Hematopoietic multipotent progenitor cell treated with erythropoietin and hydrocortisone succinate and interleukin-3 and kit ligand, for 15 days (in vitro differentiated cells): ENCODE data around the gene WDR73.
"Not testable (repeated sequence)": the region's sequence is repeated elsewhere in the genome, so short reads cannot be mapped to it uniquely, and the experiment has no call there.

Source experiments
- DNase-seq: peaks from one replicate; pipeline ENCODE4 v3.0.0-alpha.2; 2015; ENCODE audit warnings: low spot score

The WDR73 gene

DNA sequence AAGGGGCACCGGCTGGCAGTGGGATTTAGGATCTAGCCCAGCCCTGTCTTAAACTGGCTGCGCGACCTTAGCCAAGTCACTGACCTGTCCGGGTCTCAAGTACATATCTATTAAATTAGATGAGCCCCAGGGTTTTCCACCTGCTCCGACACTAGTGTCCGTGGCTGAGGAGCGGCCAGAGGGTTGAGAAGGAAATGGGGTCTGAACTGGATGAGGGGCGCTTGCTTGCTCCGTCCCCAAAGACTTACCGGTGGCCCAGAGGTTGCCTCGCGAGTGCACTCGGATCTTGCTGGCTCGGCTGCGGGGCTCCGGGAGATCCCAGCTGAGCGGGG is 3.6 kb upstream of the WDR73 start:
- DNase-seq: no peak

DNA sequence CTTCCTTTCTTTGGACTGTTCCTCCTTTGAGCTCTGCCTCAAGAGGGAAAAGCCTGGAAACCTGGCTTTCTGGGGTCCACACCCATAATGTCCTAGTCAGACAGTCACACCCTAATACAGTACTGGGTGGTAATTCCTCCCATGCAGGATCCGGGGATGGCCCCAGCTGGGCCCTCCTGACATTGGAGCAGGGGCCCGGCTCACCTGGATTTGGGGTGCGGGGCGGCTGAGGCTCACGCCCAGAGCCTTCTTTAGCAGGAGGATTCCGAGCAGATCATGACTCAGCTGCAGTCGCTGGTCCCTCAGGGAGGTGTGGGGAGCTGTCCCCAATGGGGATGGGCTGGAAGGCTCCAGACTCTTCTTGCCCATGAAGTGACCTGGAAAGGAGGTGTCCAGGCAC is 2.9 kb upstream of the WDR73 start:
- DNase-seq: no peak

DNA sequence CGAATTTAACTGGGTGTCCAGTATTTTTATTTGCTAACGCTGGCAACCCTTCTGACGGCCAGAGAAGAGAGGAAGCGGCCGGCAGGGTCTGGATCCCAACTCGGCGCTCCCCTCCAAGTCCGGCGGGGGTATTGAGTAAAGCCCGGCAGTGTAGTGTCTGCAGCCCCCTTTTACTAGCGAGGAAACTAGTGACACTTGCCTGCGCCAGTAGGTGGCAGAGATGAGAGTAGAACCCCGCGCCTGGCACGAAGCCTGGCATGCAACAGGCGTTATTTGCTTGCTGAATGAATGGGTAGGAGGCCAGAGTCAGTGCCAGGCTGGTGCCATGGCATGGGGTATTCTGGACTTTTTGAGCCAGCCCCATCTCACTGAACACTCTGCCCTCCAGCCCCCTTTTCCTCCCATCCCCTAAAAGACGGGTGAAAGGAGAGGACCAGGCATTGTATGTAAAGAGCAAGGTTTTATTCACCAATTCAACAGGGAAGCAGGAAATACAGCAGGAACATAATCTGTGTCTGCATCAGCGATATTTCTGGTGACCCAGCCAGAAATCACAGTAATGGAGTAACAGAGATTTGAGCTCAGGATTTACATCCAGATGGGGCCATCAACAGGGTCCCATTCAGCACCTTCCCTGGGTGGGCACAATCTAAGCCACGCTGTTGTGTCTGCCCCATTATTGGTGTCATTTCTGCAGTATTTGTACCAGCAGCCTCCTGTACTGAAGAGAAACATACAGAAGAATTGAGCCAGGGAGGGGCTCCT is 788 bp upstream of the WDR73 start:
- peak; percentile 86 for DNase-seq

DNA sequence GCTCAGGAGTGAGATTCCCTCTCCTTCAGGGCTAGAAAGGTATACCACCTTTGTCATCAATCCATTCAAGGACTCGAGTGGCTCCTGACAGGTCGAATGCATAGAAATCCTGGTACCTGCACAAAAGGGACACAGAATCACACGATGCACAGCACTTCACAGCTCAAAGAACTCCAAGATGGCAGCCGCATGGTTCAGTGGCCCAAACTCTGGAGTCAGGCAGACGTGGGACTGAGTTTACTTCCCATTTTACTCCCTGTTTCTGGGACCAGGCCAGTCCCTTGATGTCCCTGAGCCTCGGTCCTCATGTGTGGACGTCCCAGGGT is 536 bp downstream of the WDR73 start:
- DNase-seq: no peak

DNA sequence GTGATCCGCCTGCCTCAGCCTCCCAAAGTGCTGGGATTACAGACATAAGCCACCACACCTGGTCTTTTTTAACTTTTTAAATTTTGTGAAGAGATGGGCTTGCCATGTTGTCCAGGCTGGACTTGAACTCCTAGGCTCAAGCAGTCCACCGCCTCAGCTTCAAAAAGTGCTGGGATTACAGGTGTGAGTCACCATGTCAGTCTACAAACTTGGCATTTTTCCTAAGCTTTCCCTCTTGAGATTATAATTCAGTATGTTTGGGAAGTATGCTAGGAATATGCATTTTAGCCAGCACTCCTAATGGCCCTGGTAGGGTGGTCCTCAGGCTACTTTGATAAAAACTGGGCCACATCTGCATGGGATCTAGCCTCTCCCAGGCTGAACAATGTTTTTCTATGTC is 4.4 kb downstream of the WDR73 start:
- DNase-seq: no peak

DNA sequence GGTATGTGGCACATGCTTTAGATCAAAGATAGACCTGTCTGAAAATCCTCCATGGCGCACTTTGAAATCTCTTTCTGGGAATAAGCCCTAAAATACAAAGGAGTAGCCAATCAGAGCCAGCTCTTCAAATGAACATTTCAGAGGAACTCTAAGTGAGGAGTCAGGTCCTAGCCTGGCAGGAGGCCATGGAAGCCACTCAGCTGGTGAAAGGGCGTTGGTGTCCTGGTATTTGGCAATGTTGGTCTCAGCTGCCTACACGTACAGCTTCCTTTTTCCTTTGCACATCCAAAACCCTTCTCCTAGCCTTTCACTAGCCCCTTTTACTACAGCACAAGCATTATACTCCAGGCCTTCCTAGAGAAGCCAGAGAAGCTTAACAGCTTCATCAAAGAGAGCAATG is 5.5 kb downstream of the WDR73 start:
- DNase-seq: no peak

DNA sequence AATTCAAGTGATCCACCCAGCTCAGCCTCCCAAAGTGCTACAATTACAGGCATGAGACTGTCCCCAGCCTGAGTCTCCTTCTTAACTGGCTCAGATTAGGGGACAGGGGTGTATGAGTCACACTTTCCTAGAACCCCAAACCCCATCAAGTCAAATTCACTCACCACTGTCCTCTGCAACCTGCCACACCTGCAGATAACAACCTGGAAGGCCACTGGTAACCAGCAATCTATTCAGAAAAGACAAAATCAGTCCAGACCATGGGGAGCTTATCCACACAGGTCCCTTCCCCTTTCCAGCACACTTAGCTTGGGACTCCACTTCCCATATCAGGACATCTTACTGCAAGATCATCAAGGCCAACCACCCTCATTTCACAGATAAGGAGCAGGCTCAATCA is 6.4 kb downstream of the WDR73 start:
- DNase-seq: peak; percentile 18

DNA sequence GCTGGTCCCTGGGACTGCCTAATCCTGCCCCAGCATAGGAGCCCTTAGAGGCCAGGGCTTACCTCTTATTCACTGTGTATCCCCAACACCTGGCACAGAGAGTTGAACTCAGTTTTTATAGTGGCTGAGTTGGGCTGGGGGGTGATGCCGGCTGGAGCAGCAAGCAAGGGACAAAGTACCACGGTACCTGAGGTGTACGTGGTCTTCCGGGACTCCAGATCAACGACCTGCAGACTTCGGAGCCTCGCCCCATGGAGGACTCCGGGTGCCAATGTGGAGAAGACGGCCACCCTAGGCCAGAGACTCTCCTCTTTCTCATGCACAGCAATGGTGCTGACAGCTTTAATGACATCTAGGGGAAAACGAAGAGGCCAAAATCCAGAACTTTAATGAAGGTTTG is 8.1 kb downstream of the WDR73 start:
- DNase-seq: no peak

DNA sequence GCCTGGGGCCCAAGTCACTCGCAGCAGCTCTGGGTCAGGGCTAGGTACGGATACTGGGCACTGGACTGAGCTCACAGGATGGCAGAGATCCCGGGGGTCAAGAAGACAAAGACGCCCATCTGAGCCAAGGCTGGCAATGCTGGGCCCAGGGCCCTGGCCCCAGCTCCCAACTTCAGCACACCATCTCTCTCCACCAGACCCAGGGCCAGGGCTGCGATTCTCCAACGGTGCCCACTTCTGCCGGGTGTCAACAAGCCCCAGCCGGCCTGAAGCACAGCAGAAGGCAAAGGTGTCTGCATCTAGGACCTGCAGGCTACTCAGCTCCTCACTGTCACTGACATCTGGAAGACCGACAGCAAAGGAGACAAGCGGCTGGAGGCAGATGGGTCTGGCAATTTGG is 8.6 kb downstream of the WDR73 start:
- no peak for DNase-seq

DNA sequence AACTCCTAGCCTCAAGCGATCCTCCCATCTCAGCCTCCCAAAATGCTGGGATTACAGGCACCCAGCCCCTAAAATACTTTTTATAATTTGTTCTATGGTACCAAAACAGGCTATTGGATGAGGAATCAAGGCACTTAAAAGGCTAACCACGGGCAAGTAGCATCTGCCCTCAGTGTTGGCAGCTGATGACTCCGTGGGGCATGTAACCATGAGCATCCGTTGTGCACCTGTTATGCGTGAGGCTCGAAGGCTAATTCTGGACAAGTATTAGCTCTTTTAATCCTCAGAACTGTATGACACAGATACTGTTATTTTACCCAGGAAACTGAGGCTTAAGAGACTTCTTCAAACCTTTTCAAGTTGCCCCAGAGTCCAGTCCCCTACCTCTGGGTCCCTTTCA is 10.2 kb downstream of the WDR73 start:
- DNase-seq: no peak

DNA sequence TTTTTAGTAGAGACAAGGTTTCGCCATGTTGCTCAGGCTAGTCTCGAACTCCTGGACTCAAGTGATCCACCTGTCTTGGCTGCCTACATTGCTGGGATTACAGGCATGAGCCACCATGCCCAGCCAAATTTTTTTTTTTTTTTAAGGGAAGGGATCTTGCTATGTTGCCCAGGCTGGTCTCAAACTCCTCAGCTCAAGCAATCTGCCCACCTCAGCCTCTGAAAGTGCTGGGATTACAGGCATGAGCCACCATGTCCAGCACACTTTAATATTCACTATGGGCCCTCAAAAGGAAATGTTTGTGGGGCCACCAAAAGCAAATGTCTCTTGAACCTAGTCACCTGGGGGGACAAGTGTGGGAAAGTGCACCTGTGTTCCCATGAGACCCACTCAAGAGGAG is 11.4 kb downstream of the WDR73 start:
- not testable (repeated sequence) for DNase-seq

DNA sequence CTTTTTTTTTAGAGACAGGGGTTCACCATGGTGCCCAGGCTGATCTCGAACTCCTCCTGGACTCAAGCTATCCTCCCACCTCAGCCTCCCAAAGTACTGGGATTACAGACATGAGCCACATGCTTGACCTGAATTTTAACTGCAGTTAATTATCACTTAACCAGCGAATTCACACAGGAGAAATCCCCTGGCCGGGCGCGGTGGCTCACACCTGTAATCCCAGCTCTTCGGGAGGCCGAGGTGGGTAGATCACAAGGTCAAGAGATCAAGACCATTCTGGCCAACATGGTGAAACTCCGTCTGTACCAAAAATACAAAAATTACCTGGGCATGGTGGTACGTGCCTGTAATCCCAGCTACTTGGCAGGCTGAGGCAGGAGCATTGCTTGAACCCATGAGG is 12.2 kb downstream of the WDR73 start:
- DNase-seq: not testable (repeated sequence)

DNA sequence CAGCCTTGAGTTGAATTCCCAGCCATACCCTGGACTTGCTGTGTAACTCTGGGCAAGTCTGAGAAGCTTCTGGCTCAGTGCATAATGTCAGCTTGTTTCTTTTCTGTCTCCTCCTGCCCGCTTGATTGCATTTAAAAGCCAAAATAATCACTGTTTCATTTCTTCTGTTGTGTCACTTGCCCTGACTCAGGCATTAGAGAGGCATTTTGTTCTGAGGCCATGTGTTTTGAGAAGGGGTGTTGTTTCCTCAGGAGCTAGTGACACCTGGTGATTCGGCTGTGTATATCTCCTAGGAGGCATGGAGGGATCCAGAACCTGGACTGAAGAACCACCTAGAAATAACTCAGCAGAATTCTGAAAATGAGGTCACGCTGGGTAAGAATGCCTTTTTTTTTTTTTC is 16.0 kb downstream of the WDR73 start:
- peak; percentile 43 for DNase-seq

DNA sequence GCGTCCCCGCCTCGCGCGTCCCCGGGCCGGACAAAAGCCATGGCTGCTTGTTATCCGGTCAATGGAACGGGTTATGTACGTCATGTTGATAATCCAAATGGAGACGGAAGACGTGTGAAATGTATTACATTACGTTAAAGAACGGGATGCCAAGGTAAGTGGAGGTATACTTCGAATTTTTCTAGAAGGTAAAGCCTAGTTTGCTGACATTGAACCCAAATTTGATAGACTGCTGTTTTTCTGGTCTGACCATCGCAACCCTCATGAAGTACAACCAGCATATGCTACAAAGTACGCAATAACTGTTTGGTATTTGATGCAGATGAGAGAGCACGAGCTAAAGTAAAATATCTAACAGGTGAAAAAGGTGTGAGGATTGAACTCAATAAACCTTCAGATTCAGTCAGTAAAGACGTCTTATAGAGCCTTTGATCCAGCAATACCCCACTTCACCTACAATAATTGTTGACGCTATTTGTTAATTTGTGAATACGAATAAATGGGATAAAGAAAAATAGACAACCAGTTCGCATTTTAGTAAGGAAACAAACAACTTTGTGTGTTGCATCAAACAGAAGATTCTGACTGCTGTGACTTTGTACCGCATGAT is 19.8 kb downstream of the WDR73 start:
- no peak for DNase-seq

DNA sequence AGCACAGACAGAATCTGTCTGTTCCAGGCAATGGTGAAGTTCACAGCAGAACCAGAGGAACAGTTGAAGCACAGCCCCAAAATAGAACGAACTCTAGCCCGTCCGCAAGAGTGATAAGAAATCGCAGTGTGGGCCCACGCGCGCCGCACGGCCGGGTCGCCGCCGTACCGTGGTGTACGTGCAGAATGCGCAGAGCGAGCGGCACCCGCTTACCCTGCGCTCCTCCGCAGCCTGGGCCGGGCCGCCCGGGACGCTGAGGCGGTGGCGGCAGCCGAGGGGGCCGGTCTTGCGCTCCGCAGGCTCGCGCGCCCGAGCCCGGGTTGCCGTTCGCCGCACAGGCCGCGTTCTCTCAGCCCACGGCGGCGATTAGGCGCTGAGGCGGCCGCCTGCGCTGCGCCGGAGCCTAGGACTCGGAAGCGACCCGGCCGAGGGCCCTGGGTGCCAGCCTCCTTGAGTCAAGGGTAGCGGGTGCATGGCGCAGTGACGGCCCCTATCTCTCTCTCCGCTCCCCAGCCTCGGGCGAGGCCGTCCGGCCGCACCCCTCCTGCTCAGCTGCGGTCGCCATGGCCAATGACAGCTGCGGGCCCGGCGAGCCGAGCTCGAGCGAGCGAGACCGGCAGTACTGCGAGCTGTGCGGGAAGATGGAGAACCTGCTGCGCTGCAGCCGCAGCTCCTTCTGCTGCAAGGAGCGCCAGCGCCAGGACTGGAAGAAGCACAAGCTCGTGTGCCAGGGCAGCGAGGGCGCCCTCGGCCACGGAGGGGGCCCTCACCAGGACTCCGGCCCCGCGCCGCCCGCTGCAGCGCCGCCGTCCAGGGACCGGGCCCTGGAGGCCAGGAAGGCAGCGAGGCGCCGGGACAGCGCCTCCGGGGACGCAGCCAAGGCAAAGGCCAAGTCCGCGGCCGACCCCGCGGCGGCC is 20.5 kb downstream of the WDR73 start:
- DNase-seq: peak; percentile 81

DNA sequence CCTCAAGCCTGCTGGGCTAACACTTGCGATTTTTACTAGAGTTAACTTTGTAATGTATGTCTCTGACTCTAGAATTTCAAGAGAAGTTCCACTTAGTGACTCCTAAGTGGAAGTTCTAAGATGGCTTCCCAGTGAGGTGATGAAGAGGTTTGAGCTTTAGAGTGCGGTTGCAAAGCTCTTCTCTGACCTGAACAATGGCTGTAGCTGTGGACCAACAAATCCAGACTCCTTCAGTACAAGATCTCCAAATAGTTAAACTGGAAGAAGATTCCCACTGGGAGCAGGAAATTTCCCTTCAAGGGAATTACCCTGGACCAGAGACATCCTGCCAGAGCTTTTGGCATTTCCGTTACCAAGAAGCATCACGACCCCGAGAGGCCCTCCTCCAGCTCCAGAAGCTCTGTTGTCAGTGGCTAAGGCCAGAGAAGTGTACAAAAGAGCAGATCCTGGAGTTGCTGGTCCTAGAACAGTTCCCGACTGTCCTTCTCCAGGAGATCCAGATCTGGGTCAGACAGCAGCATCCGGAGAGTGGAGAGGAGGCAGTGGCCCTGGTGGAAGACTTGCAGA is 22.3 kb downstream of the WDR73 start:
- no peak for DNase-seq

DNA sequence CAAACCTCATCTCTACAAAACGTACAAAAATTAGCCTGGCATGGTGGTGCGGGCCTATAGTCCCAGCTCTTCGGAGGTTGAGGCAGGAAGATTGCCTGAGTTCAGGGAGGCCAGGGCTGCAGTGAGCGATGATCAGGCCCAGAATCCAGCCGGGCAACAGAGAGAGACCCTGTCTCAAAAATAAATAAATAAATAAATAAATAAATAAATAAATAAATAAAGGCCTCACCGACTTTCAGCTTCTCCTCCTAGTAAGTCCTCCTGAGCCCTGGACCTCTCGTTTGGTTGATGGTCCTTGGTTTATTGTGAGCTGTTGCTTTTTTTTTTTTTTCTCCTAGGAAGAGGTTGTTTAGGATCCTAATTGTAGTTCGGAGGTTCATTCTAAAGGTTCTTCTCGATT is 25.1 kb downstream of the WDR73 start:
- no peak for DNase-seq

DNA sequence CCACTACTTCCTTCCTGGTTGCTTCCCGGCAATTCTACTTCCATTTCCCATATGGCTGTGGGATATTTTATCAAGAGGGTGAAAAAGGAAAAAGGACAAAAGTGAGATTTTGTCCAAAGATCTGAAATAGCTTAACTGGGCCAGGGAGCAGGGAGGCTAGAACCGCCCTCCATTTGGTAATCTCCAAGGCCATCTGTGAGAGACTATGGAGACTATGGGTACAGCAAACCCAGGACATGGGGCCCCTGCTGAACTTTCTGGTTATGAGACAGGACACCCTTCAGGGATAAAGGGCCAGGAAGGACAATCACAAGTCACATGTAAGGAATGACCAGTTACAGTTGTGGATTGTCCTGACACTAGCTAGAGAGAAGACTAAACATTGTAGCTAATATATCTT is 29.0 kb downstream of the WDR73 start:
- DNase-seq: peak; percentile 37

DNA sequence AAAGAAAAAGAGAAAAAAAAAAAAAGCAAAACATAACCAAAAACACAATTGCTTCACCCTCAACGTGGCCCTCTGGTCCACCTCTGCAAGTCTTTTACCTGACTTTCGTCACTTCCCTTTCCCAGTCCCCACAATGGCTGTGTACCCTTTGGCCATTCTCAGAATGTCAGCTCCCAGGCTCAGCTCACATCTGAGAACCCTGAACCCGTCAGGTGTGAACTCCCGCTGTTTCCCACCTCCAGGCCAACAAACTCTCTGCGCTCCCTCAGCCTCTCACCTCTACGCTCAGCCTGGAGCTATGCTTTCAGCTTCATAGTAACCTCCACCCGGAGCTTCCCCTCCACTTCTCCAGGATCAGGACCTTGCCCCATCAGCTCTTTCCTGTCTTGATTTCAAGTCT is 29.7 kb downstream of the WDR73 start:
- DNase-seq: no peak

DNA sequence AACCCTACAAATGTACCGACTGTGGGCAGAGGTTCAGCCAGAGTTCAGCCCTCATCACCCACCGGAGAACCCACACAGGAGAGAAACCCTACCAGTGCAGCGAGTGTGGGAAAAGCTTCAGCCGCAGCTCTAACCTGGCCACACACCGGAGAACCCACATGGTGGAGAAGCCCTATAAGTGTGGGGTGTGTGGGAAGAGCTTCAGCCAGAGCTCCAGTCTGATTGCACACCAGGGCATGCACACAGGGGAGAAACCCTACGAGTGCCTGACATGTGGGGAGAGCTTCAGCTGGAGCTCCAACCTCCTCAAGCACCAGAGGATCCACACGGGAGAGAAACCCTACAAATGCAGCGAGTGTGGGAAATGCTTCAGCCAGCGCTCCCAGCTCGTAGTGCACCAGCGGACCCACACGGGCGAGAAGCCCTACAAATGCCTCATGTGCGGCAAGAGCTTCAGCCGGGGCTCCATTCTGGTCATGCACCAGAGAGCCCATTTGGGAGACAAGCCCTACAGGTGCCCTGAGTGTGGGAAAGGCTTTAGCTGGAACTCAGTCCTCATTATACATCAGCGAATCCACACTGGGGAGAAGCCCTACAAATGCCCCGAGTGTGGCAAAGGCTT is 32.6 kb downstream of the WDR73 start:
- DNase-seq: no peak

DNA sequence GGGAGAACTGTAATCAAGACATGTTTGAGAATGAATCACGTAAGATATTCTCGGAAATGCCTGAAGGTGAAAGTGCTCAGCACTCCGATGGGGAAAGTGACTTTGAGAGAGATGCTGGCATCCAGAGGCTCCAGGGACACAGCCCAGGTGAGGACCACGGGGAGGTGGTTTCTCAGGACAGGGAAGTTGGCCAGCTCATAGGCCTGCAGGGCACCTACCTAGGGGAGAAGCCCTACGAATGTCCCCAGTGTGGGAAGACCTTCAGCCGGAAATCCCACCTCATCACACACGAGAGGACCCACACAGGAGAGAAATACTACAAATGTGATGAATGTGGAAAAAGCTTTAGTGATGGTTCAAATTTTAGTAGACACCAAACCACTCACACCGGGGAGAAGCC is 33.5 kb downstream of the WDR73 start:
- DNase-seq: no peak

DNA sequence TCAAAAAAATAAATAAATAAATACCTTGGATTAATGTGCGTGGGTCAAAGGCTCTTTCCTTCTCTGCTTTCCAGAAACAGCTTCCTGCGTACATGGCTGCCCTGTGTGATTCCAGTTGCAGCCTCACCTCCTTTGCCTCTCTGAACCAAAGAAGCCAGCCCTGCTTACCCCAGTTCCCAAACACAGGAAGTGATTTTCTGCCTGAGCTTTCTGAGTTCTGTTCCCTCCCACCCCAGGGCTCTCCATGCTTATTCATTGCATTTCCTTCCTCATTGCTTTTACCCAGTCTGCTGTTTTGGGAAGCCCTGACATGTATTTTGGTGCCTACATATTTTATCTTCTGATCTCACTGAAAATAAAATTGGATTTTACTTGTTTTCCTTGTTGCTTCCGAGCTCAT is 37.8 kb downstream of the WDR73 start:
- no peak for DNase-seq

DNA sequence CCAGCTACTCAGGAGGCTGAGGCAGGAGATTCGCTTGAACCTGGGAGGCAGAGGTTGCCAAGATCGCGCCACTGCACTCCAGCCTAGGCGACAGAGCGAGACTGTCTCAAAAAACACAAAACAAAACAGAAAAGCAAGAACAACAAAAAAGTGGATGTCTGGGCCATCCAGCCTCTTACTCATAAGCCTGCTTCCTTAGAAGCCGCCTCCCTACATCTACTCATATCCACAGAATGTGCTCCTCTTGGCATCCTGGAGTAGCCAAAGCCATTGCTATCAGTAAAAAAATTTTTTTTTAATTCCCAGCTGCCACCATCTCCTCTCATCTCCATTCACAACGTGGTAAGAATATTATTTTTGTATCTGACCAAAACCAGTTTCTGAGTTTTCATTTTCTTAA is 42.5 kb downstream of the WDR73 start:
- DNase-seq: no peak
